Activated CD4-positive, alpha-beta memory T cell treated with anti-CD3 and anti-CD28 coated beads, Interleukin-2, amount 10 ng/mL, durations not matched to agents 7 days and 5 days (primary cell): Measurements from ENCODE around the gene SRSF12. TPM values are rescaled to one million over a fixed set of nuclear protein-coding genes. Genes with fewer than 3 reads are reported as not detected.
"Not testable (repeated sequence)": the region's sequence is repeated elsewhere in the genome, so short reads cannot be mapped to it uniquely, and the experiment has no call there.

Experiments
- CTCF ChIA-PET: fragments of 350-600 bp; sonication (Branson Sonifier 250); formaldehyde crosslinking; loops from one replicate; lab custom pipeline; 2021; ENCODE audit warnings: antibody characterized with exemption, inconsistent platforms; lab: Charles Lee
- POLR2A ChIA-PET: fragments of 350-600 bp; sonication (Branson Sonifier 250); formaldehyde crosslinking; loops from one replicate; lab custom pipeline; 2021; ENCODE audit warnings: antibody characterized with exemption; lab: Charles Lee
- DNase-seq: peaks from one replicate; pipeline ENCODE4 v3.0.0-alpha.2; 2020
- H3K27ac Mint-ChIP-seq: one replicate; pipeline ENCODE4 v1.8.0; 2021; ENCODE audit warnings: mild to moderate bottlenecking, mixed read lengths
- H3K27me3 Mint-ChIP-seq: one replicate; pipeline ENCODE4 v1.8.0; 2021; ENCODE audit warnings: mixed read lengths
- H3K36me3 Mint-ChIP-seq: one replicate; pipeline ENCODE4 v1.8.0; 2021; ENCODE audit warnings: low read depth, mixed read lengths
- H3K4me1 Mint-ChIP-seq: one replicate; pipeline ENCODE4 v1.8.0; 2021; ENCODE audit warnings: mixed read lengths
- H3K4me3 Mint-ChIP-seq: one replicate; pipeline ENCODE4 v1.8.0; 2021; ENCODE audit warnings: mild to moderate bottlenecking, mixed read lengths
- H3K9me3 Mint-ChIP-seq: one replicate; pipeline ENCODE4 v1.8.0; 2021; ENCODE audit warnings: mixed read lengths
- total RNA-seq, 2 experiments: library from RNA; stranded (reverse); gene quantifications; one replicate each; pipeline ENCODE4 v1.2.3, GENCODE V29; 2021

SRSF12 gene
- total RNA-seq, 2 experiments from 2014 or later = not detected

DNA sequence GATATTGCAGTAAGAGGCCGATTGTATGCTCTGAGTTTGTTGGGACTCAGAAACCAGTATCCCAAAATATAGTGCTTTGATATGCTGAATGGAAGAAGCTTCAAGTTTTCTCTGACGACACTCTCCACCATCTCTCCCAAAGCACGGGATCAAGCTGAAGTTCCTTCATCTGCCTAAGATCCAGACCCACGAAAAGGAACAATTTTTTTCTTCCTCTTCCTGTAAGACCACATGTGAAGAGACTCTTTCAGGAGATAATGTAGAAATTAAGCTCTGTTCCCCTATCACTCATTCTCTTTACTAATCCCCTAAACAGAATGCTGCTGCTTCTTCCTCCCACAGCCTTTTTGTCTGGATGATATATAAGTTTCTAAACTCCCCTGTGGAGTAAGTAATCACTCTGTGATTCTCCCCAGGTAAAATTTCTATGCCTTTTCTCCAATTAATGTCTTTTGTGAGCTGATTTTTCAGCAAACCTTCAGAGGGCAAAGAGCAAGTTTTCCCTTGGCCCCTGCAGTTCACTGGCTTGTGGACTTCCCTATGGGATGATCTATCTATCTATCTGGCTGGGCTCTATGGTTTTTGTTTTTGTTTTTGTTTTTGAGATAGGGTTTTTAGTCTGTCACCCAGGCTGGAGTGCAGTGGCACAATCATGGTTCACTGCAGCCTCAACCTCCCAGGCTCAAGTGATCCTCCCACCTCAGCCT is 50.8 kb downstream of the SRSF12 start:
- peaks cover 12% of the 10 kb centered on the region for H3K27me3 Mint-ChIP-seq
- H3K4me3 Mint-ChIP-seq = no peak overlapping the region
- POLR2A ChIA-PET = interaction anchor here (7.0 kb wide), 1 partner anchor 13 kb away, joined by 62 read pairs; the partner anchor contains the start of gene PNRC1
- CTCF ChIA-PET = no interaction called here
- DNase-seq = no peak
- no peaks in the 10 kb centered on the region for H3K4me1 Mint-ChIP-seq
- no peak overlapping the region for H3K27ac Mint-ChIP-seq
- no peaks in the 10 kb centered on the region for H3K9me3 Mint-ChIP-seq
- H3K36me3 Mint-ChIP-seq = no peaks in the 10 kb centered on the region

DNA sequence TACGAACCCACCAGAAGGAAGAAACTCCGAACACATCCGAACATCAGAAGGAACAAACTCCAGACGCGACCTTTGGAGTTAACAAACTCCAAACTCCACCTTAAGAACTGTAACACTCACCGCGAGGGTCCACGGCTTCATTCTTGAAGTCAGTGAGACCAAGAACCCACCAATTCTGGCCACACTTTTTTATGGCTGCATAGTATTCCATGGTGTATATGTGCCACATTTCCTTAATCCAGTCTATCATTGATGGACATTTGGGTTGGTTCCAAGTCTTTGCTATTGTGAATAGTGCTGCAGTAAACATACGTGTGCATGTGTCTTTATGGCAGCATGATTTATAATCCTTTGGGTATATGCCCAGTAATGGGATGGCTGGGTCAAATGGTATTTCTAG is 51.8 kb downstream of the SRSF12 start:
- DNase-seq, H3K9me3 Mint-ChIP-seq, H3K36me3 Mint-ChIP-seq, H3K27ac Mint-ChIP-seq, H3K4me3 Mint-ChIP-seq, H3K4me1 Mint-ChIP-seq: not testable (repeated sequence)
- H3K27me3 Mint-ChIP-seq = peaks cover 11% of the 10 kb centered on the region
- ChIA-PET POLR2A (interaction anchor here (0.8 to 1.1 kb wide), 2 partner anchors 14 to 286 kb away, joined by 3 to 4 read pairs; partner anchors contain the start of gene PNRC1), CTCF (interaction anchor here (1.3 kb wide), 1 partner anchor 13 kb away, joined by 4 read pairs; no protein-coding TSS in a partner anchor)

DNA sequence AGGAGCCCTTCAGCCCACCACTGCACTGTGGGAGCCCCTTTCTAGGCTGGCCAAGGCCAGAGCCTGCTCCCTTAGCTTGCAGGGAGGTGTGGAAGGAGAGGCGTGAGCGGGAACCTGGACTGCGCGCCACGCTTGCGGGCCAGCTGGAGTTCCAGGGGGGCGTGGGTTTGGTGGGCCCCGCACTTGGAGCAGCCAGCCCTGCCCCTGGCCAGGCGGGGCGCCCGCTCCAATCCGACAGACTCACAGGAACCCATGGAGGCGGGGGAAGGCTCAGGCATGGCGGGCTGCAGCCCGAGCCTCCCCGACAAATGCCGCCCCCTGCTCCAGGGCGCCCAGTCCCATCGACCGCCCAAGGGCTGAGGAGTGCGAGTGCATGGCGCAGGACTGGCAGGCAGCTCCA is 52.9 kb downstream of the SRSF12 start:
- not testable (repeated sequence) for H3K27ac Mint-ChIP-seq, H3K27me3 Mint-ChIP-seq, H3K4me1 Mint-ChIP-seq, H3K9me3 Mint-ChIP-seq, DNase-seq, H3K4me3 Mint-ChIP-seq, H3K36me3 Mint-ChIP-seq
- ChIA-PET CTCF (interaction anchor here (1.3 kb wide), 1 partner anchor 12 kb away, joined by 4 read pairs; no protein-coding TSS in a partner anchor), POLR2A (interaction anchor here (1.1 kb wide), 1 partner anchor 15 kb away, joined by 4 read pairs; the partner anchor contains the start of gene PNRC1)

DNA sequence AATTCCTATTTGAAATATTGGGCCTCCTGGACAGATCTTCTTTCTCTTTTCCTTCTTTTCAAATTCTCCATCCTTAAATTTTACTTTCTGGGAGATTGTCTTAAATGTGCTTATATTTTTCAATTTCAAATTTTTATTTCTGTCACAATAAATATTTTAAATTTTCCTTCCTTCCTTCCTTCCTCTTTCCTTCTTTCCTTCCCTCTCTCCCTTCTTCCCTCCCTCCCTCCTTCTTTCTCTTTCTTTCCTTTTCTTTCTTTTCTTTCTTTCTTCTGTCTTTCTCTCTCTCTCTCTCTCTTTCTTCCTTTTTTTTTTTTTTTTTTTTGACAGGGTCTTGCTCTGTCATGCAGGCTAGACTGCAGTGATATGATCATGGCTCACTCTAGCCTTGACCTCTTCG is 54.0 kb downstream of the SRSF12 start:
- Mint-ChIP-seq H3K4me3 (no peak overlapping the region), H3K27ac (no peak overlapping the region), H3K4me1 (no peaks in the 10 kb centered on the region), H3K36me3 (no peaks in the 10 kb centered on the region), H3K27me3 (peaks cover 8% of the 10 kb centered on the region), H3K9me3 (no peaks in the 10 kb centered on the region)
- POLR2A ChIA-PET = interaction anchor here (2.6 kb wide), 1 partner anchor 17 kb away, joined by 7 read pairs; the partner anchor contains the start of gene PNRC1
- CTCF ChIA-PET = no interaction called here
- DNase-seq = no peak

DNA sequence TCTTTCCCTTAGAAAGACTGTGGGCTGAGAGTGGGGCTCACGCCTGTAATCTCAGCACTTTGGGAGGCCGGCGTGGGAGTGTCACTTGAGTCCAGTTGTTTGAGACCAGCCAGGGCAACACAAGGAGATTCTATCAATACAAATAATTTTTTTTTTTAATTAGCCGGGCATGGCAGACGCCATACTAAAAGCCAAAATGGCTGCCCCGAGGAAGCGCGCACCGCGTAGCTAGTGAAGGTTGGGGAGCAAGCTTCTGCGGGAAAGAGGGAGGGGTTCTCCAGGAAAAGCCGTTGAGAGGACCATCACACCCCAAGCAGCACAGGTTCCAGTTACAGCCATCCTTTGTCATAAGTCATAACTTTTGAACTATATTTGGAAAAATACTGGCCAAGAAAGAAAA is 58.6 kb downstream of the SRSF12 start:
- no peaks in the 10 kb centered on the region for H3K27me3 Mint-ChIP-seq
- no peak for DNase-seq
- H3K4me1 Mint-ChIP-seq = no peaks in the 10 kb centered on the region
- ChIA-PET POLR2A (interaction anchor here (1.1 kb wide), 1 partner anchor 21 kb away, joined by 4 read pairs; the partner anchor contains the start of gene PNRC1), CTCF (interaction anchor here (0.9 to 1.4 kb wide), 2 partner anchors 21 to 77 kb away, joined by 3 read pairs; partner anchors contain the start of gene PNRC1)
- no peak overlapping the region for H3K4me3 Mint-ChIP-seq
- no peaks in the 10 kb centered on the region for H3K9me3 Mint-ChIP-seq
- H3K27ac Mint-ChIP-seq = no peak overlapping the region
- no peaks in the 10 kb centered on the region for H3K36me3 Mint-ChIP-seq

DNA sequence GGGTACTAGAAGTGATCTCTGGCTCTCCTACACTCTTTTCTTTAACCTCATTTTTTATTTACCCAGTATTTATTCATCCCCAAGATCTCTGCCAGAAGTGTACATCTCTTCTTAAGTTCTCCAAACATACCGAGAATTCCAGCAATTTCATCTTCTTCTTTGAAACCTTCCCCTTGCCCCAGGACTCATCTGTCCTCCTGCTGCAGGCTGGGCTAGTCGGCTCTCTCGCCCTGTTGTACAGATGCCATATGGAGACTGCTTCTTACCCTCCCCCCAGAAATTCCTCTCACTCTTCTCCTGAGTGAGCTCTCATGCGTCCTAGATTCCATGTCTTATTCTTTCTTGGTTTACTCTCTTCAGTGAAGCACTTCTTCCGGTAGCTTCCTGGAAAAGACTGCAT is 59.2 kb downstream of the SRSF12 start:
- POLR2A ChIA-PET = interaction anchor here (0.7 to 1.1 kb wide), 2 partner anchors 22 to 54 kb away, joined by 3 to 4 read pairs; partner anchors contain the start of gene PNRC1
- Mint-ChIP-seq H3K27me3 (no peaks in the 10 kb centered on the region), H3K4me3 (no peak overlapping the region), H3K4me1 (no peaks in the 10 kb centered on the region), H3K9me3 (no peaks in the 10 kb centered on the region), H3K27ac (no peak overlapping the region), H3K36me3 (no peaks in the 10 kb centered on the region)
- CTCF ChIA-PET = interaction anchor here (0.9 to 1.4 kb wide), 2 partner anchors 22 to 76 kb away, joined by 3 read pairs; partner anchors contain the start of gene PNRC1
- DNase-seq = no peak

DNA sequence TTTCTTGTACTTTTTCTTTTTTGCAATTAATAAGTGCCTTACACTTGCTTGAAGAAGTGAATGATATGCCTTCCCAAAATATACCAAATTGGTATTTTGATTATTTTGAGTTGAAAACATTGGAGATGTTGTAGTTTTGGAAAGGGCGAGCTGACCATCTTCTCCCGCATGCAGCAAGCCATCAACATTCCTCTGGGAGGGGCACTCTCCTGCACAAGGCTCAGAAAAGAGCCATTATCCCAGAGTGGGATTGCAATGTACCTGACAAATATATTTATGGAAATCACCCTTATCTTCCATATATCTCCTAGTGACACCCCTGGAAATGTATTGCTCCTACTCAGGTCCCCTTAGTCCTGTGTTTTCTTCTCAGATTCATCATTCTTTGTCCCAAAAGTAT is 60.1 kb downstream of the SRSF12 start:
- no peaks in the 10 kb centered on the region for H3K36me3 Mint-ChIP-seq
- ChIA-PET CTCF (interaction anchor here (1.4 kb wide), 1 partner anchor 75 kb away, joined by 3 read pairs; no protein-coding TSS in a partner anchor), POLR2A (interaction anchor here (1.1 kb wide), 1 partner anchor 23 kb away, joined by 4 read pairs; the partner anchor contains the start of gene PNRC1)
- H3K9me3 Mint-ChIP-seq = no peaks in the 10 kb centered on the region
- no peaks in the 10 kb centered on the region for H3K27me3 Mint-ChIP-seq
- no peak for DNase-seq
- no peak overlapping the region for H3K27ac Mint-ChIP-seq
- no peaks in the 10 kb centered on the region for H3K4me1 Mint-ChIP-seq
- H3K4me3 Mint-ChIP-seq = no peak overlapping the region

DNA sequence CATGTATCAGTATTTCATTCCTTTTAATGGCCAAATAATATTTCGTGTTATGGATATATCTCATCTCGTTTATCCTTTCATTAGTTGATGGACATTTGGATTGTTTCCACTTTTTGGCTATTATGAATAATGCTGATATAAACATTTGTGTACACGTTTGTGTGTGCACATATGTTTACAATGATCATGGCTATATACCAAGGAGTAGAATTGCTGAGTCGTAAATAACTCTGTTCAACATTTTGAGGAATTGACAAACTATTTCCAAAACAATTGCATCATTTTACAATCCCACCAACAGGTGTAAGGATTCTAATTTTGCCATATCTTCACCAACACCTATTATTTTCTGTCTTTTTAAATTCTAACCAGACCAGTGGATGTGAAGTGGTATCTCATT is 63.7 kb downstream of the SRSF12 start:
- DNase-seq = no peak
- Mint-ChIP-seq H3K9me3 (no peaks in the 10 kb centered on the region), H3K4me3 (no peak overlapping the region), H3K4me1 (peaks cover 20% of the 10 kb centered on the region), H3K36me3 (no peaks in the 10 kb centered on the region), H3K27me3 (no peaks in the 10 kb centered on the region), H3K27ac (no peak overlapping the region)
- CTCF ChIA-PET = no interaction called here
- POLR2A ChIA-PET = interaction anchor here (5.5 kb wide), 1 partner anchor 26 kb away, joined by 71 read pairs; the partner anchor contains the start of gene PNRC1

DNA sequence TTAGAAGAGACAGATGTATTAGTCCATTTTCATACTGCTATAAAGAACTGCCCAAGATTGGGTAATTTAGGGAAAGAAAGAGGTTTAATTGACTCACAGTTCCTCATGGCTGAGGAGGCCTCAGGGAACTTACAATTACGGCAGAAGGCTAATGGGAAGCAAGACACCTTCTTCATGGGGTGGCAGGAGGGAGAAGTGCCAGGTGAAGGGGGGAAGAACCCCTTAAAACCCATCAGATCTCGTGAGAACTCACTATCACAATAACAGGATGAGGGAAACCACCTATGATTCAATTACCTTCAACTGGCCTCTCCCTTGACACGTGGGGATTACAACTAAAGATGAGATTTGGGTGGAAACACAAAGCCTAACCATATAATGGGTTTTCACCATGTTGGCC is 66.2 kb downstream of the SRSF12 start:
- ChIA-PET CTCF (no interaction called here), POLR2A (interaction anchor here (5.5 kb wide), 1 partner anchor 29 kb away, joined by 71 read pairs; the partner anchor contains the start of gene PNRC1)
- H3K4me1 Mint-ChIP-seq = peaks cover 20% of the 10 kb centered on the region
- DNase-seq = no peak
- H3K27me3 Mint-ChIP-seq = no peaks in the 10 kb centered on the region
- no peak overlapping the region for H3K27ac Mint-ChIP-seq
- no peaks in the 10 kb centered on the region for H3K36me3 Mint-ChIP-seq
- H3K4me3 Mint-ChIP-seq = no peak overlapping the region
- H3K9me3 Mint-ChIP-seq = no peaks in the 10 kb centered on the region

DNA sequence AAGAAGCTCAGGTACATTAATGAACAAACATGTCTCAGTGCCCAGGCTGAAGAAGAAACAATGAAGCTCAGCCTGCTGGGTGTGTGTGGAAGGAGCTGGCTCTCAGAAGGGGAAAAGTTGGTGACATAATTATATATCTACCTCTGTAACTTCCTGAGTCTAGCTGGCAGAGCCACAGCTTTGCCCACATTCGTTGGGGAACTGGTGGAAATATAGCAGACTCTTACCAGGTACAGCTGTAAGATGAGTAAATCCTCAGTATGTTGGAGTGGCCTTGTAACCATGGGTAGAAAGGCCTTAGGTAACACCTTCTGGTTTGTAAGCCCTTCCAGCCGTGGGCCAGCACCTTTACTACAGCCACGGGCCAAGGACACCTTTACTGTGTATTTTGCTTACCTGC is 67.2 kb downstream of the SRSF12 start:
- Mint-ChIP-seq H3K9me3 (no peaks in the 10 kb centered on the region), H3K4me3 (no peak overlapping the region), H3K4me1 (peaks cover 20% of the 10 kb centered on the region), H3K27me3 (no peaks in the 10 kb centered on the region), H3K36me3 (no peaks in the 10 kb centered on the region), H3K27ac (no peak overlapping the region)
- ChIA-PET CTCF (interaction anchor here (1.2 kb wide), 2 partner anchors 67 to 322 kb away, joined by 3 read pairs; no protein-coding TSS in a partner anchor), POLR2A (interaction anchor here (0.9 to 5.5 kb wide), 2 partner anchors 30 to 35 kb away, joined by 4 to 71 read pairs; partner anchors contain the start of gene PNRC1)
- DNase-seq = no peak

DNA sequence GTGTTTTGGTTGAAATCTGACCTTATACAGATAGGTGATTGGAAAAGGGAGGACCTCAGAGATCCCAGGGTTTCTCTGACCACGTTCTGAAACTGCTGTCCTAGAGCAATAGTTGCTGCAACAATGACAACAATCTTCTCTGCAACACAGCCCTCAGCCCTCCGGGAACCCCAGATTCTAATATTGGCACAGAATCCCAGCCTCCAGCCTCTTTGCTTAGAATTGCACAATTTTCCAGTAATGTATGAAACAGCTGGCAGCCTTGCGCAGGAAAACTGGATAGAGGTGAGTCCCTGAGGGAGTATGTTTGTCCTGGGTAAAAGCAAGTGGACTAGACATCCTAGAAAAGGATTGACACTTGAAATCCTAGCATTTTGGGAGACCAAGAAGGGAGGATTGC is 67.7 kb downstream of the SRSF12 start:
- Mint-ChIP-seq H3K9me3 (no peaks in the 10 kb centered on the region), H3K27ac (no peak overlapping the region), H3K27me3 (no peaks in the 10 kb centered on the region), H3K36me3 (no peaks in the 10 kb centered on the region), H3K4me1 (peaks cover 20% of the 10 kb centered on the region), H3K4me3 (no peak overlapping the region)
- no peak for DNase-seq
- ChIA-PET POLR2A (interaction anchor here (0.9 to 5.5 kb wide), 2 partner anchors 30 to 35 kb away, joined by 4 to 71 read pairs; partner anchors contain the start of gene PNRC1), CTCF (interaction anchor here (1.2 kb wide), 2 partner anchors 66 to 322 kb away, joined by 3 read pairs; no protein-coding TSS in a partner anchor)

DNA sequence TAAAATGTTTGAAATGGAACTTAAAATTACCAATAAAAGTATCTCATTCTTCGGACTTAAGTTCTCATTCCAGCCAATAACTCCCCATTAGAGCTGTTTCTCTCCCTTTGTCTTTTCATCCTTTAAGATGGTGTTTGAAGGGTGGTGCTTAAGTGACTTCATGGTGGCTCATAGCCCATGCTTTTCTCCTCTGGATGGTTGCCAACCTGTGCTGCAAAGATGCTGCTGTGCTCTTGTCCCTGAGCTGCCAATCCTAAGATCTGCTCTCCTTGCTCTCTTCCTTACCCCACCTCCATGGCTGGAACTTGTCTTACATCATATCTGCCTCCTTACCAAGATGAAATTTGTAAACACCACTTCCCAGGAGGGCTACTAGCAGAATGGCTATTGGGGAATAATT is 68.9 kb downstream of the SRSF12 start:
- no peak for DNase-seq
- Mint-ChIP-seq H3K4me3 (no peak overlapping the region), H3K9me3 (no peaks in the 10 kb centered on the region), H3K27me3 (no peaks in the 10 kb centered on the region), H3K4me1 (peaks cover 20% of the 10 kb centered on the region), H3K27ac (no peak overlapping the region), H3K36me3 (no peaks in the 10 kb centered on the region)
- ChIA-PET CTCF (no interaction called here), POLR2A (no interaction called here)
